Loucy (cell line): ENCODE measurements around the gene H3-3A.

ENCODE experiments used
- CTCF ChIP-seq: fragments of 200-600 bp; sonication (generic); conservative IDR thresholded peaks from 2 replicates; pipeline ENCODE4 v1.5.1; 2014; ENCODE audit warnings: mild to moderate bottlenecking, antibody characterized with exemption, low read length
- EZH2phosphoT487 ChIP-seq: fragments of 200-600 bp; IDR thresholded peaks from 2 replicates; pipeline ENCODE4 v1.6.1; 2018; ENCODE audit warnings: antibody characterized with exemption, mild to moderate bottlenecking, moderate library complexity, borderline replicate concordance

DNA sequence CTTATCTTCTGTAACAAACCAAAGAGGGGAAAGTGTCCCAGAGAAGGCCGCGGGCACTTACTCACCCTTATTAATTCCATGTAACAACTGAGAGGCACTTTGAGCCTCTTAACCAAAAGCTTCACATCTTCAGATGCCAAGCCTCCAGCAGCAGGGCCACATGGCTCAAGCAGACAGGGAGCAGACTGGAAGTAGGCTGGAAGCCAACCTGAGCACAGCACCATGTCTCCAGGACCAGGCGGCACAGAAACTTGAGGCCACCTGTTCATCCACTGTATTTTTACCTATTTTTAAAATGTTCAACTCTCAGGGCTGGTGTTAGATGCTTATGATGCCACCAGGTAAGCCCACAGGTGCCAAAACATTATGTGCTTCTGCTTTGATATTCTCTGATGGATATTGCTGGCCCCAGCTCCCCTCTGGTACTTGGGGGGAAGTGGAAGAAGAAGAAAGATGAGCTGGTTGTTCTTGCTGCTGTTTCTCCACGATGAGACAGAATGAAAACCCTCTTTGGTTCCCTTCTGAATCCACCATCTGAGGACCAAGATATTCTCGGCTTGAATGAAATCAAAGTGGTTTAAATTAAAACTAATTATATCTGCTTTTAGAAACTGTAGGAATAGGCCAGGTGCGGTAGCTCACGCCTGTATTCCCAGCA is 32.8 kb upstream of the H3-3A start:
- TF ChIP-seq CTCF, result no peak
- TF ChIP-seq EZH2phosphoT487, result no peak
